ENCODE measurements around the gene JHY. TPM values are rescaled to one million over a fixed set of nuclear protein-coding genes. Genes with fewer than 3 reads are reported as not detected.
A peak's percentile ranks its signal among the peaks of the same experiment; 100 is the strongest.

Gene JHY
- total and polyA plus RNA-seq, 2 donors (not counting 1 experiment from before 2014, with no cell fraction given): 2.3 to 5.1 TPM

- H3K4me1 ChIP-seq (ENCODE audit: control insufficient read depth in 2 of 2, insufficient read depth in 2 of 2, low read length in 2 of 2): peaks cover 14 to 30% of the 10 kb centered on the region in 2 donors
- peak overlapping the region; percentile 45 for H3K9ac ChIP-seq (ENCODE audit: low read length)
- Mint-ChIP-seq H3K4me1 (peaks cover 27% of the 10 kb centered on the region), H3K9me3 (ENCODE audit: insufficient read depth) (no peaks in the 10 kb centered on the region), H3K27ac (peak overlapping the region; percentile 73), H3K27me3 (no peaks in the 10 kb centered on the region), H3K4me3 (peak overlapping the region; percentile 78)
- peak; percentile 94 for ATAC-seq (ENCODE audit: low read depth)
- H3K9me3 ChIP-seq (ENCODE audit: control extremely low read depth in 1 of 3, control insufficient read depth in 2 of 3, insufficient read depth in 1 of 3, low read length in 2 of 3): no peaks in the 10 kb centered on the region
- intact Hi-C loops (cut with micrococcal nuclease): loop anchor here (1.0 to 10.0 kb wide), 3 partner anchors 8 to 1197 kb away; no protein-coding TSS in a partner anchor
- H3K4me2 ChIP-seq (replicated peaks; ENCODE audit: low read depth, low read length, poor library complexity, severe bottlenecking): peak overlapping the region; percentile 59
- POLR2A ChIA-PET: interaction anchor here (0.6 to 1.6 kb wide), 3 partner anchors 55 to 211 kb away, joined by 3 to 5 read pairs (median 4); partner anchors contain the start of gene HSPA8
- WGBS (ENCODE audit: insufficient coverage): 48% methylated on average over 6 of the region's 12 CpGs
- no peaks in the 10 kb centered on the region for H3K79me2 ChIP-seq (ENCODE audit: control insufficient read depth, insufficient read depth, low read length)
- CTCF ChIA-PET: interaction anchor here (0.6 to 9.1 kb wide), 21 partner anchors 7 to 271 kb away, joined by 3 to 319 read pairs (median 23); no protein-coding TSS in a partner anchor
- no peaks in the 10 kb centered on the region for H4K20me1 ChIP-seq (ENCODE audit: control insufficient read depth, insufficient read depth, low read length, poor library complexity, severe bottlenecking)
- peak; percentile 71 for DNase-seq
- H2AFZ ChIP-seq (ENCODE audit: insufficient read depth, low read depth, low read length, poor library complexity, severe bottlenecking): peak overlapping the region; percentile 49
- no peaks in the 10 kb centered on the region for H3K27me3 ChIP-seq (replicated peaks in 1 of 4; ENCODE audit: control extremely low read depth in 1 of 4, control insufficient read depth in 3 of 4, insufficient read depth in 4 of 4, low read length in 3 of 4)
- peak overlapping the region; percentile 34 to 59 for H3K27ac ChIP-seq (ENCODE audit: low read length in 2 of 2)
- no peak for TF ChIP-seq CTCF (IDR thresholded peaks at IDR 0.05)
- no peak for TF ChIP-seq EZH2 (IDR thresholded peaks at IDR 0.05; ENCODE audit: borderline replicate concordance, insufficient read depth, low read depth, low read length, poor library complexity, severe bottlenecking)
- H3K36me3 ChIP-seq (replicated peaks in 1 of 2; ENCODE audit: control extremely low read depth in 1 of 2, control insufficient read depth in 1 of 2, extremely low read depth in 1 of 2, insufficient read depth in 2 of 2, low read length in 1 of 2): no peaks in the 10 kb centered on the region
- H3K4me3 ChIP-seq (ENCODE audit: control extremely low read depth in 1 of 5, extremely low read depth in 1 of 5, insufficient read depth in 1 of 5, low read depth in 2 of 5, low read length in 4 of 5): peak overlapping the region in 4 of 5 experiments; percentile 27 to 50 (median 34)
Measured at GRCh38 chr11:122851366-122851966, 31.1 kb upstream of the JHY start.

Measured in B cell (primary cell).